GM19397 (cell line): ENCODE results near the gene PGM2L1.
"Not testable (repeated sequence)": the region's sequence is repeated elsewhere in the genome, so short reads cannot be mapped to it uniquely, and the experiment has no call there.

Experiments used
- ATAC-seq: cut with Tn5 transposase; IDR thresholded peaks from one replicate; pipeline ENCODE4 v1.9.1; 2021; ENCODE audit warnings: mild to moderate bottlenecking, moderate library complexity; ENCODE audit not compliant: unreplicated experiment

Gene PGM2L1

DNA sequence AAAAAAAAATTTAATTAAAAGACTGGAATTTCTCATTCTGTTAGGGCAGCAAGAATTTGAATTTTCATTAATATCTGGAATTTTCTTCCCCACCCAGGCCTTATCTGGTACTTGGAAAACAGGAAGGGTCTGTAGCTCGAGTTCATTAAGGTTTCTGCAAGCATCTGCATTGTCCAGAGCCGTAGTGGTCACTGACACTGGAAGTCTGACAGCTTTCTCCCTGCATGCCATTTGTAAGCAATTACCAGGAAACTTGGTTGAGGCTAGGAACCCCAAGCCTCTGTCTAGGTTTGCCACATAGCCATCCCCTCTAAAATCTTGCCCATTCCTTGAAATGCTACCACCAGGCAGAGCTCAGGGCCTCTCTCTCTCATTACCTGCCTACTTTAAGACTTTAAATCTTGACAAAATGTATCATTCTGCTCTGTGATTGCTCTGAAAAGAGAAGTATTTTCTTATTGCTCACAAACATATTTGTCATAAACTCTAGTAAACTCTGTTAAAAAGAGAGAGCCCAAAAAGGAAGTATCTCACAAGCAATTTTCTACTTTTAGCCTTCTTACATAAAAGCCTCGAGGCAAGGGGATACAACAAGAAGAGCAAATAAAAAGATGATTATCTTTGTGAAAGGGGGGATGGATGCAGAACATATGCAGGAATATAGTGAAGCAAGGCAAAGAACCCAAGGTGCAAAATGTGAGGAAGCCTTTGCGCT, 5.5 kb upstream of the PGM2L1 start:
- no peak for ATAC-seq

DNA sequence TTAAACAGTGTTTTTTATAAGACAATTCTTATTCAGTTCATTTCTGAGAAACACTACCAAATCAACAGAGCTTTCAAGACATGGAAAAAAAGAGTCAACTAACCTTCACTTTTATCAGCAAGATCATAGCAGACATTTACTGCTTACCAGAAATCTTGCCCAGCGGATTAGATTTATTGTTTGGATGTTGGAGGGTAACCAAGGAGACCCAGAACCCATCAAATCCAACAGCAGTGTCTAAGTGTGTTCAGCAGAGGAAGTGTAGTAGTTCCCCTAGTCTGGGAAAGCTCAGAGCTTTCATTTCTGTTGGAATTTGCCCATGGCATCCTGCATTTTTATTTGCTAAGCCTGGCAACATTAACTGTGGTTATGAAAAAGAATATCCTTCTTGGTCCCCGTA, 2.4 kb upstream of the PGM2L1 start:
- ATAC-seq: no peak

DNA sequence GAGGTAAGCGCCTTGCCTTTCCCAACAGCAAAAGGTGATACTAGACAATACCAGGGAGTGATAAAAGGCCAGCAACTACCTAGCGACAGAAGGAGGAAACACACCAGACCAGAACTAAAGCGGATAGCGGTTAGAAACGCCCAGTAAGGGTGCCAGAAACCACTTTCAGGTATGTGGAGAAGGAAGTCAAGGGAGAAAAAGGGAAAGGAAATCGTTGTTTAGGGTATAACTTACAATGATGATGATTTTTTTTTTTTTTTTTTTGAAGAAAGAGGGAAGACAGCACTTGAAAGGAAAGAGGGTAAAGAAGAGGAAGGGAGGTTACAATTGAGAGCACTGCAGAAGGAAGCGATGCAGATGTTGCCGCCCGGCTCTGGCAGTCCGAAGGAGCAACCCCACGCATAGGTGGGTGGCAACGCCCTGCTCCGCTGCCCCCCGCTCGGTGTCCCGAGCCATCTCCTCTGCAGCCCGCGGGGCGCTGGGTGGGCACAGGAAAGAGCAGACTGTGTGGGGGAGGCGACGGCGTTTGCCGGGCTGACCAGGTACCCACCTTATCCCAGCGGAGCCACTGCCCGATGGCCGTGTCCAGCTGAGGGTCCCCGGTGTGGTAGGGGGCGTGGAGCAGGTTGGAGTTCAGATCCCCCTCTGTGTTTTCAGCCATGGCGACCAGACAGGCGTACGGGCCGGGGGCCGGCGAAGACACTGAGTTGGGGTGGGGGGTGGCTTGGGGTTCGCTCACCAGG, 561 bp downstream of the PGM2L1 start:
- ATAC-seq: peak; percentile 2

DNA sequence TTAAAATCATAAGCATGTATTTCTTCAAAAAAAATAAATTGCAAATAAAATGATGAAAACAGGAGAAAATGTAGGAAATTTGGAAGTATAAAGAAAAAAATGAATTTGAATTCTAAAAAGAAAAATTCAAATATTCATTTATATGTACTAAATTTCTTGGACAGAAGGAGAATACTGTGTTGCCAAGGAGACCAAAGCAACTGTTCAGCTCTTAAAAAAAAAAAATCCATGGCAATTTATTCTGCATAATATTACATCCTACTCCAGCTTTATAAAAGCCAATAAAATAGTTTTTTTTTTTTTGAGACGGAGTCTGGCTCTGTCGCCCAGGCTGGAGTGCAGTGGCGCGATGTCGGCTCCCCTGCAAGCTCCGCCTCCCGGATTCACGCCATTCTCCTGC, 6.0 kb downstream of the PGM2L1 start:
- no peak for ATAC-seq

DNA sequence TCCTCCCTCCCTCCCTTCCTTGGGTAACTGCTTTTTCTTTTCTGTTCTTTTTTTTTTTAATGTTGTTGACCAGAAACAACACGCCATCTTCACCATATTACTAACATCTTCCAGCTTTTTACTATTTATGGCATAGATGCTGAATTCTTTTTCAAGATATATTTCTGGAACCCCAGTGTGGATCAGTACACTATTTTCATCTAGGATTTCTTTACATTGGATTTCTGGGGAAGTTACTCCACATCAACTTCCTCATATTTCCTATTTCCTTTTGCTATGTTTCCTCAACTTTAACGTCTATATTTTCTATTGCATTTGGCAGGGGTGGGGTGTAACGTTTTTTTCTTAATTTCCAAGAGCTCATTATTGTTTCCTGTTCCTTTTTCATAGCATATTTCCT, 7.0 kb downstream of the PGM2L1 start:
- no peak for ATAC-seq

DNA sequence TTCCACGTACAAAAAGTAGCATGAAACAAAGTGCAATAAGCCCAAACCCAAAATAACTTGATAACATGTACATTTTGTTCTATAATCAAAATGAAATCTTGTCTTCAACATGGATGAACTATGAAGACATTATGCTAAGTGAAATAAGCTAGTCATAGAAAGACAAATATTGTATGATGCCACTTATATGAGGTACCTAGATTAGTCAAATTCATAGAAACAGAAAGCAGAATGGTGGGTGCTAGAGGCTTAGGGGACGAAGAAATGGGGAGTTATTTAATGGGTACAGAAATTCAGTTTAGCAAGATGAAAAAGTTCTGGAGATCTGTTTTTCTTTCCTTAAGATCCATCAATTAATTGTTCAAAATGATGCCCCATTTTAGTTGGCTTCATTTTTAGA, 7.5 kb downstream of the PGM2L1 start:
- no peak for ATAC-seq

DNA sequence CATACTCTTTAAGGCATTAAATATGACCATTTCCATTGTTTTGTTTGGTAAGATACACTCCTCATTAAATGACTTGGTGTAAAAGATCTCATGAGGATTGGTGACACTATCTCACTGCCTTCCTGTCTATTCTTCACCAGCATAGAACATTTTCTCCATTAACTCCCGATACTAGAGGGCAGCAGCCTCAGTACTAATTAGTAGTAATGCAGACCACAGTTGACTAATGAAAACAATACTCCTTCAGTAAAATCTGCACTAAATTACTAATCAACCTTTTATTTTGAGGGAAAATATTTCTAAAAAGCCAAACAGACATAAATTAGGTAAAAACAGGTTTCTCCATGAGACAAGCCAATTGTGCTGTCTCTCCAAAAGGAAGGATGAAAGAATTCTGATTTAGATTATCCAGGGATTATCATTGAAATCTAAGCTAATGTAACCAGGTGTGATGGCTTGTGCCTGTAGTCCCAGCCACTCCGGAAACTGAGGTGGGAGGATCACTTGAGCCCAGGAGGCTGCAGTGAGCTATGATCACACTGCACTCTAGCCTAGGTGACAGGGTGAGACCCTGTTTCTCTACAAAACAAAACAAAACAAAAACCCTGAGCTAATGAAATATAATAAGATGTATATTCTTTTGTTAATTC, 9.4 kb downstream of the PGM2L1 start:
- ATAC-seq: no peak

DNA sequence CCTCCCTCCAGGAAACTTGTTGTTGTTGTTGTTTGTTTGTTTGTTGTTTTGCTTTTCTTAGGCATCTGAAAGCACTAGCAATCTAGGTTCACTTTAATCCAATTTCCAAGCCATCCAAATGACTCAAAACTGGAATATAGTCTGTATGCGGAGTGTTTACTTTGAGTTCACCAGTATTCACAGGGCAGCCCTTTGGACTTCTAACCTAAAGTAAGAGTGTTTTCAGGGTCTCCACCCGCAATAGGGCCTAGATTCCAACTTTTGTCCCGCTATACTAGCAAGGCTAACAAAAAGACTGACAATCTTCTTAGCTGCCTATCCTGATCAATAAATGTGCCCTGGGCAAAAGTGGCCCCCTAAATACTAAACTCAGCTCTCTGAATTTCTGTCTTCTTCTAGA, 13.6 kb downstream of the PGM2L1 start:
- ATAC-seq: no peak

DNA sequence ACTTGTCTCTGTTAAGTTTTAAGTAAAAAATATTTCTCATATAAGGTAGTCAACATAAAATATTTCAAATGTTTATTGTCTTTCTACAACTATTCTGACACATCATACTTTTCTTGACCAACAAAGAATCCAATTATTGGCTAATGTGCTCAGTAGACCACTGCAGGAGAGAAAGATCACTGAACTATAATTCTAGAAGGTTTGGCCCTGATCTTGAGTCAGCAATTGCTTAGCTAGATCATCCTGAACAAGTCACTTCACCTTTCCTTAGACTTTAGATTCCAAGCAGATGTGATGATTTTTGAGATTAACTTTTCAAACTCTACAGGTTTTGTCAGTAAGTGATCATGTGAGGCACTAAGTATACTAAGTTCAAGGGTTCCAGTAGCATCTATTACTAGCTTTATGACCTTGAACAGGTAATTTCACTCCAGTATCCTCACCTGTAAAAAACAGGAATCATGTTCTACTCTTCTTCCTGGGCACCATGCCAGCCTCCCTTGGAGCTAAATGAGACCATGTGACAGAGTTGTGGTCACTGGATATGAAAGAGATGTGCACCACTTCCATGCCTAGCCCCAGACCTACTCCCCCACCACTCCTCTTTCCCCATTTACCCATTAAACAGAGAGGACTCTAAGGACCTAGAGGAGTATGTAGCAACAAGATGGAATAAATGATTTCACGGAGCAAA, 17.3 kb downstream of the PGM2L1 start:
- ATAC-seq: no peak

DNA sequence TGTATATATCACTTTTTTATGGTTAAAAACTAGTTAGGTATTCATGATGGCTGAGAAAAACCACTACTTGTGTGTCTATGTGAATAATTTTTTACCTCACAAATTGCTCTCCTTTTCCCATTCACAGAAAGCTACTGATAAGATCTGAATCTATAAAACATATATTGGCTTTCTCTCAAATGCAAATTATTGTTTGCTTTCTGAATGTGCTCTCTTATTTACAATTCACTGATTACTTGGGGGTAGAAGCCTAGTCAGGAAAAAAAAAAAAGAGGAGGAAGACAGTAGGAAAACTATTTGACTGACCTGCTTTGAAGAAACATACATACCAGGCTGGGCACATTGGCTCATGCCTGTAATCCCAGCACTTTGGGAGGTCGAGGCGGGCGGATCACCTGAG, 20.5 kb downstream of the PGM2L1 start:
- no peak for ATAC-seq

DNA sequence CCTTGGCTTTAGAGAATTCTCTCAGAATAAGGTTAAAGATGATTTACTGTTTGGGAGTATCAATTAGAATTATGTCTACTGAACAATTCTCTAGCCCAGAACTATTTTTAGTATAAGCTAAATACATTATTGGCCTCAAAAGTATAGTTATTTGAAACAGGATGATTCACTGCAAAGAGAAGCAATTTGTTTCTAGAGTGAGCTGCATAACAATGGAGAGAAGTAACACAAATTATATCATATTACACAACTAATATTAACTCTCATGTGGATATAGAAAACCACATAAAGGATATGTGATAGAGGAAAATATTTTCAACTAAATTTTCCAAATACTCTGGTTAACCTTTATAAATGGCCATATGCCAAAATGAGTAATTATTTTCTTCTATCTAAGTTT, 24.9 kb downstream of the PGM2L1 start:
- ATAC-seq: no peak

DNA sequence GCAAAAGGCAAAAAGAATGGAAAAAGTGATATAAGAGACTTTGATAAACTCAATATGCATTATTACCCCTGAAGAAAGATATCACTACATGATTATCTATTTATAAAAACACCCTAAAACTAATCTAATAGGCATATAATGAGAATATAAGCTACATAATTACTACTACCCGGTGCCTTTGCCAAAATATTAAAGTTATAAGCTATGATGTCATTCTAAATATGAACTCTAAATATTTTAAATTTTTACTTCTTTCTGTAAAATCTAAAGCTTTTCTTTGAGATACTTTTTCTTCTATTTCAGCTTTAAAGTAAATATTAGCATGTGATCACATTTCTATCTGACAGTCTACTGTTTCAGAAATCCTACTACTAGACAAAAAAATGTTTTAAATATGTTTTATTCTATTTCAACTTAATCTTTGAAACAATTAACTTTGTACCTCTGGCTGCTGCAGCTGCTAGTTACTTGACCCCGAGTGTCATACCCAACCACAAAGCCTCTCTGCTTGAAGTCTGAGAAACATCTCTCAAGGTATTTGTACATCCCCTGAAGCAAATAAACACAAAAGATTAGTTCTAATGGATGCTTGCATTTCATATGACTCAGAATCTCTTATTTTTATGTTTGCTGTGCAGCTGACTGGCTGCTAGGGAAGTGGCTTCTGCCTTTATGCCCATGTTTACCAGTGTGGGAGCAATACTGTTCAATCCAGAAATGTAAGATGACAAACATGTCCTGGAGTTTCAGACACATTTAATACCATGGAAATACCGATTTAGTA, 26.8 kb downstream of the PGM2L1 start:
- no peak for ATAC-seq

DNA sequence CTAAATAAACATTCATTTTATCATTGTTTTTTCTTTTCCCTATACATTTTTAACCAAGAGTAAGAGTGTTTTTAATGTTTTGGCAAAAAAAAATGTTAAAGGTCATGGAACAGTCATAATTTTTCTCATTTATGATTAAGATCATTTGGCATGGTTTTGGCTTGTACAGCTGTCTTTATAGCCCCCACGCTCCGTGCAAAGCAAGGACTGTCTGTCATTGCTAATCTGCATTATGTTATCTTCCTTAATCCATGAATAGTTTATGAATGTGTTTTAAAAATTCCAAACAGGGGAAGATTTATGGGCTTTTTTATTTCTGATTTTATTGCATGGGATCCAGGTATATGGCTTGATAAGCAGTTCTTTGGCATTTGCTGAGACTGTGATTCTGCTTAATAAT, 28.1 kb downstream of the PGM2L1 start:
- ATAC-seq: no peak

DNA sequence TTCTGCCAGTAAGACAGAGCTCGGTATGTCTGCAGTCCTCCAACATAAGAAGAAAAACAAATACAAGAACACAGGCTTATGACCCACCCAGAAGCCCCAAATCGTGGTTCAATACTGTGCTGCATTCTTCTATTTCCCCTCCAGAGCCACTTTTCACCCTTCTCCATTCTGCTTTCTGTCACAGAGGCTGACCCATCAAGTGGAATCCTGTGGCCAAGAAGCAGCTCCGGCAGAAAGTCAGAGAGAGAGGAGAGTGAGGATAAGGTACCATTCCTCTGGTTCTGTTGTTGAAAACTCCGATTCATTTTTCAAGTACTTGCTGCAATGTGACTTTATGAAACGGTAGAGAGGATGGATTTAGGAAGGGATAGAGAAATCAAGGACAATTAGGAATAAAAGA, 30.4 kb downstream of the PGM2L1 start:
- ATAC-seq: no peak

DNA sequence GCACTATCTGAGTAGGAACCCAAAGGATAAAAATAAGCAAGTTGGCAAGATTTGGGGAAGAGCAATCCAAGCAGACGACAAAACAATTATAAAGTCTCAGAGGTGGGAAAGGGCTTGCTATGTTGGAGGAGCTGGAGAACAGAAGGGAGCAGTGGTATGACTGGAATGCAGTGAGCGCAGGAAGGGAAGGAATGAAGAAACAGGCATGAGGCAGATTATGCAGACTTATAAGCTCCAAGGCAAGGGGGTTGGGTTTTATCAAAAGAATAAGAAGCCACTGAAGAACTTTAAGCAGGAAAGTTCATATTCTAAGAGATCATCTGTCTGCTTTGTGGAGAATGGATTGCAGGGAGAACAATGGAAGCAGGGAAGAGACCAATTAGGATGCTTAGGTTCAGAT, 31.7 kb downstream of the PGM2L1 start:
- ATAC-seq: no peak

DNA sequence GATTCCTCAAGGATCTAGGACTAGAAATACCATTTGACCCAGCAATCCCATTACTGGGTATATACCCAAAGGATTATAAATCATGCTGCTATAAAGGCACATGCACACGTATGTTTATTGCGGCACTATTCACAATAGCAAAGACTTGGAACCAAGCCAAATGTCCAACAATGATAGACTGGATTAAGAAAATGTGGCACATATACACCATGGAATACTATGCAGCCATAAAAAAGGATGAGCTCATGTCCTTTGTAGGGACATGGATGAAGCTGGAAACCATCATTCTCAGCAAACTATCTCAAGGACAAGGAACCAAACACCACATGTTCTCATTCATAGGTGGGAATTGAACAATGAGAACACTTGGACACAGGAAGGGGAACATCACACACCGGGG, 32.4 kb downstream of the PGM2L1 start:
- not testable (repeated sequence) for ATAC-seq

DNA sequence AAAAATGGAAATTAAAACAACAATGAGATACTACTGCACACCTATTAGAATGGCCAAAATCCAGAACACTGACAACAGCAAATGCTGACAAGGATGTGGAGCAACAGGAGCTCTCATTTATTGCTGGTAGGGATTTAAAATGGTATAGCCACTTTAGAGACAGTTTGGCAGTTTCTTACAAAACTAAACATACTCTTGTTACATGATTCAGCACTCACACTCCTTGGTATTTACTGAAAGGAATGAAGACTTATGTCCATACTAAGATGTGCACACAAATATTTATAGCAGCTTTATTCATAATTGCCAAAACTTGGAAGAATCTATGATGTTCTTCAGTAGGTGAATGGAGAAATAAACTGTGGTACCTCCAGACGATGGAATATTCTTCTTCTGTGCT, 40.8 kb downstream of the PGM2L1 start:
- ATAC-seq: no peak

DNA sequence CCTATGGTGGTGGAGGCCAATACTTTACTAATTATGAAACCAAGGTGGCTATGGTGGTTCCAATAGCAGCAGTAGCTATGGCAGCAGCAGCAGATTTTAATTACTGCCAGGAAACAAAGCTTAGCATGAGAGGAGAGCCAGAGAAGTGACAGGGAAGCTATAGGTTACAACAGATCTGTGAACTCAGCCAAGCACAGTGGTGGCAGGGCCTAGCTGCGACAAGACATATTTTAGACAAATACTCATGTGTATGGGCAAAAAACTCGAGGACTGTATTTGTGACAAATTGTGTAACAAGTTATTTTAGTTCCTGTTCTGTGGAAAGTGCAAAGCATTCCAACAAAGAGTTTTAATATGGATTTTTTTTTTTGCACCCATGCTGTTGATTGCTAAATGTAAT, 42.6 kb downstream of the PGM2L1 start:
- ATAC-seq: no peak

DNA sequence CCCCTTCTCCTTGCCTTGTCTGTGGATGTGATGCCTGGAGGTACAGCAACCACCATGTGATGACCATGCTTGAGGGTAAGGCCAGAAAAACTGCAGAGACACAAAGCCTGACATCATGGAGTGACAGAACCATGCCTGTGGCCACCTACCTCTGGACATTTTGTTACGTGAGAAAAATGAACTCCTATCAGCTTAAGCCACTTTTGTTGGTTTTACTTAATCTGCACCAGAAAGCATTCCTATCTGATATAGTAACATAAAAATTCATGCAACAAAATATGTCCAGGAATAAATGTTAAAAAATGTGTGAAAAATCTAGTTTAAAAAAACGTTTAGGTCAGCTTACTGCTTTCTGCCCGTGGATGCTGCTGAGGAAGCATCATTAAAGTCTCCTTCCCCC, 44.2 kb downstream of the PGM2L1 start:
- ATAC-seq: no peak

DNA sequence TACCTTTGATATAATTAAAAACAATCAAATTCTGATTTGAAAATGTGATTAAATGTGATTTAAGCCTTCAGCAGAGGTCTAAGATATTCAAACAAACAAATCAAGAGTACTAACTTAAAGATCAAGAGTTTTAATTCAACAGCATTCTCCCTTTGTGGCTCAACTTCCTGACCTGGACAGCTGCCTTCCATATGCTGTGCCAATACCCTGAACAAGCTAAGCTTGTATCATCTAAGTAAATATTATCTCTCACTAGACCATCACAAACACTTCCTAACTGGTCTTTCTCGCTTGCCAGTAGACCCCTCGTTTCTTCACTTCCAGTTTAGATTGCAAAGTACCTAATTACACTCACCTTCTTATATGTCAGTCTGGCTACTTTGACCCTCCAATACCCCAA, 50.9 kb downstream of the PGM2L1 start:
- no peak for ATAC-seq

DNA sequence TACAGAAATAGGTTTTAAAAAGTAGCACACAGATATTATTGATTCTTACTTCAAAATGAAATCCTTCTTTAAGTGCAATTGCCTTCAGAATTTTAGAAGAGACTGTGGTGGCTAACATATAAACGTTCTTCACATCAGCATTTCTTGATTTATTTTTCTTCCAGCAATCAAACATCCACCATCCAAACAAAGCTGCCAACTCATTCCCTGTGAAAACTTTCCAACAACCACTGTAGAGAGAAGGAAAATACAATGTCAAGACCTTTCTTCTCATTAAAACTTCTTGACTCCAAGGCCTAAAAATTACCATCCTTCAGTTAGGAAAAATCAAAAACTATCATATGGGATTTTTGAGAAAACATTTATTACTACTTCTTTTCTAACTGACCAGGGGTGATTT, 52.8 kb downstream of the PGM2L1 start:
- ATAC-seq: no peak
